ENCODE results near the gene CT55.
"Not testable (repeated sequence)": the region's sequence is repeated elsewhere in the genome, so short reads cannot be mapped to it uniquely, and the experiment has no call there.

The CT55 gene

GRCh38 chrX:135170877-135171519, at the start of gene CT55:
Gene CT55, minus strand, starts transcription at chrX:135171398. Its CDS starts 227 bp downstream, at chrX:135171171.
- DNase-seq (ENCODE audit: low read depth), result no peak
- no peak for TF ChIP-seq CTCF (IDR thresholded peaks at IDR 0.05; ENCODE audit: insufficient read depth, low read depth, low read length, missing control alignments)
- no peak within 1 kb of the TSS for H3K4me3 ChIP-seq (ENCODE audit: low read length)

GRCh38 chrX:135213200-135213844, 42.1 kb upstream of the CT55 start:
- H3K4me3 ChIP-seq (ENCODE audit: low read length), result no peak overlapping the region
- DNase-seq (ENCODE audit: low read depth), result no peak
- TF ChIP-seq CTCF (IDR thresholded peaks at IDR 0.05; ENCODE audit: insufficient read depth, low read depth, low read length, missing control alignments), result no peak

GRCh38 chrX:135206427-135206826, 35.2 kb upstream of the CT55 start:
- not testable (repeated sequence) for DNase-seq (ENCODE audit: low read depth); H3K4me3 ChIP-seq (ENCODE audit: low read length)

GRCh38 chrX:135200297-135200696, 29.1 kb upstream of the CT55 start:
- TF ChIP-seq CTCF (IDR thresholded peaks at IDR 0.05; ENCODE audit: insufficient read depth, low read depth, low read length, missing control alignments), result no peak
- DNase-seq (ENCODE audit: low read depth), result no peak
- no peak overlapping the region for H3K4me3 ChIP-seq (ENCODE audit: low read length)

More at GRCh38 chrX:135206427-135206826, 35.2 kb upstream of the CT55 start:
- TF ChIP-seq CTCF (IDR thresholded peaks at IDR 0.05; ENCODE audit: insufficient read depth, low read depth, low read length, missing control alignments), result peak; percentile 33

GRCh38 chrX:135194684-135195083, 23.5 kb upstream of the CT55 start:
- no peak for DNase-seq (ENCODE audit: low read depth)
- TF ChIP-seq CTCF (IDR thresholded peaks at IDR 0.05; ENCODE audit: insufficient read depth, low read depth, low read length, missing control alignments), result no peak

GRCh38 chrX:135193740-135194139, 22.5 kb upstream of the CT55 start:
- no peak overlapping the region for H3K4me3 ChIP-seq (ENCODE audit: low read length)
- no peak for DNase-seq (ENCODE audit: low read depth)
- no peak for TF ChIP-seq CTCF (IDR thresholded peaks at IDR 0.05; ENCODE audit: insufficient read depth, low read depth, low read length, missing control alignments)

More at GRCh38 chrX:135194684-135195083, 23.5 kb upstream of the CT55 start:
- H3K4me3 ChIP-seq (ENCODE audit: low read length), result no peak overlapping the region

Data from epithelial cell of esophagus (primary cell).